ENCODE data around the gene PTPN6.
A peak's percentile ranks its signal among the peaks of the same experiment; 100 is the strongest.
"Not testable (repeated sequence)": the region's sequence is repeated elsewhere in the genome, so short reads cannot be mapped to it uniquely, and the experiment has no call there.

The PTPN6 gene

GRCh38 chr12:6950811-6951540 is at the start of gene PTPN6:
PTPN6 (plus strand) TSS chr12:6951356; CDS start chr12:6951513, 157 bp downstream.
- DNase-seq (ENCODE audit: low spot score), result no peak

DNA sequence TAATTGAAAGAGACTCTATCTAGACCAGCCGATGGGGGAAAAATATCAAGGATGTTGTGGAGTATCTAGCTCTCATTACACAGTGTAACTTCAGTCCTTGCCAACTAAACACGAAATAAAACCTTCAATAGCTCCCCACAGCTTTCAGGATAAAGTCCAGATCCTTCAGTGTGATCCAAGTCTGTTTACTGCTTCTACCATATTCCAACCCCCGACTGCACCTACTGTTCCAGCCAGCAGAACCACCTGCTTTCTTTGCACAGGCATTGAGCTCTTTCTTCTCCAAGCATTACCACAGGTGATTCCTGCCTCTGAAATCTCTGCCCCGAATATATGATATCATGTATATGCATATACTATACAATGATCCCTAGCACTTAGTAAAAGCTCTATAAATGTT is 48.7 kb upstream of the PTPN6 start:
- no peak for DNase-seq (ENCODE audit: low spot score)

DNA sequence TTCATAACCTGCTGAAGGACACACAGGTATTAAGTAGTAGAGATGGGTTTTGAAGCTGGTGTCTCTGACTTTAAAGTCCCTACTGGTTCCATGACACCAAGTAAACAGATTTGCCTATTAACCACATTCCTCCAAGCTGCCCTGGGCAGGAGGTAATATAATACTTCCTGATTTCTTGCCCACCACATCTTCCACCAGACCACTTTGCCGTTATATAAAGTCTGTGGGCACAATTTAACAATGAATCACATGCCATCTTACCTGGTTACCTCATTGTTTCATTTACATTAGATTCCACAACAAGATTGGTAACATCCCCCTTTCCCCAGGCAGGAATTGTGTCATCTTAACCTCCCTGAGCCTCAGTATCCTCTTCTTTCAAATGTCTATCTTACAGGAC is 47.4 kb upstream of the PTPN6 start:
- DNase-seq (ENCODE audit: low spot score), result no peak

DNA sequence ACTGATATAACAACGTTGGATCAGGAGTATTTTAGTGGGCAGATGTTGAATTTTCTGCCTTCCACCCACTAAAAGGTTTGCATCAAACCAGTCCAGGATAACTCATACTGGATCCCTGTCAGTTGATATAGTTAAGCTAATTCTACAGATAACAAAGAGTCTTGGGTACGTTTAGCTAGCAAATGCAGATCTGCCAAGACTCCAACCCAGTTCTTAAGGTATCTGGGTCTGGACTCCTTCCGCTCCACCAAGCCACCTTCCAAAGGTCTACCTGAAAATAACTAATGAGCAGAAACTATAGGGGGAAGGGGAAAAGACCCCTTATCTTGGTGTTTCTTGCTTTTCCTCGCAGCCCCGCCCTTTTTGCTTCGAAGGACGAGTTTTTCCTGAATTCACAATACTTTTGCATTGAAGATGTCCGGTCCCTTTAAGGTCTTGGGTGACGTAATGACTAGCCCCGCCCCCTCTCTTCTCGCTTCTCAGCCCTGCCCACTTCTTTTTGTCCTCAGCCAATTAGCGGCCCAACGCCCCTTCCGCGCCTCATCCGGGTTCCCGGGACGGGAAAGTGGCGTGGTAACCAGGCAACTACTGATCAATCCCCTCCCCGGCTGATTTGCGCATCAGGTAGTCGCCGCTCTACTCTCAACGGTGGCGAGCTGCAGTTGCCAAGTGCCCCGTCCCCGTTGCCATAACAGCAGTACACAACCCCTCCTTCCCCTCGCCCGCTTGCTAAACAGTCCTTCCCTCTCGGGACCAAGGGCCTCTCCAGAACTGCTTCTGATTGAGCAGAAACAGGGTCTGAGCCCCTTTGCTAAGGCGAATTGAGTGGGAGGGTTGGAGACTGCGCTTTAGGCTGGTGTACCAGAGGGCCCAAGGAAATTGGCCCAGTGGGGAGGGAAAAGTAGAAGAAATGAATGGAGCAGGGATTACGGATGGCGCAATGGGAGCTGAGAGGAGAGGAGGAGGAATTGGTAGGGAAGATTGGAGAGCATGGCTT is 46.6 kb upstream of the PTPN6 start, which contains the start of gene LRRC23:
Gene LRRC23 (plus strand): TSS at position 543 of the 997 bp plus-strand sequence. CDS start 812 bp downstream, outside the sequence.
- peak; percentile 96 for DNase-seq (ENCODE audit: low spot score)

GRCh38 chr12:6905414-6906040 is 45.6 kb upstream of the PTPN6 start:
- DNase-seq (ENCODE audit: low spot score), result no peak

- DNase-seq (ENCODE audit: low spot score), result not testable (repeated sequence)
These were observed 43.0 kb upstream of the PTPN6 start for GRCh38 chr12:6908141-6908540.

- no peak for DNase-seq (ENCODE audit: low spot score)
These were observed 41.6 kb upstream of the PTPN6 start for GRCh38 chr12:6909421-6910145.

- DNase-seq (ENCODE audit: low spot score), result no peak
These were observed 38.8 kb upstream of the PTPN6 start for GRCh38 chr12:6912164-6912935.

GRCh38 chr12:6914246-6914946 is 36.8 kb upstream of the PTPN6 start, which contains the start of gene ENO2:
ENO2 (plus strand) TSS chr12:6914580; CDS start chr12:6915833, 1,253 bp downstream.
- peak; percentile 92 for DNase-seq (ENCODE audit: low spot score)

GRCh38 chr12:6914947-6915788 is 36.0 kb upstream of the PTPN6 start:
- no peak for DNase-seq (ENCODE audit: low spot score)

DNA sequence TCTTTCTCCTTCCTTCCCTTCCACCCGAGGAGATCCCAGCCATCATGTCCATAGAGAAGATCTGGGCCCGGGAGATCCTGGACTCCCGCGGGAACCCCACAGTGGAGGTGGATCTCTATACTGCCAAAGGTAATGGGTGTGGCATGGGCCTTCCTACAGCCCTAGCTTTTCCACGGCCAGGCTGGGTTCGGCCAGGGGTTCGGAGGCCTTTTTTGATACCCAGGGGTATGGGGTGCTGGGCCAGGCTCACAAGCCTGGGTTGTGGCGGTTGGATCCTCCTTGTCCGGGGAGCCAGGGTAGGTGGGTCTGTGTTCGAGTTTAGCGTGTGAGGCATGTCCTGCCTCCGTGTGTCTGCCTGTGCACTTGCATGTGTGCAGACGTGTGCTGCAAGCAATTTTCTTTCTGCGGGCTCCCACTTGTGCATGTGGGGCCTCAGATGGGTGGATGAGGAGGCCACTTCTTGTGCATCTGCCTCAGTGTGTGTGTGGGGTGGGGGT is 35.3 kb upstream of the PTPN6 start:
- DNase-seq (ENCODE audit: low spot score), result no peak

GRCh38 chr12:6916426-6917200 is 34.5 kb upstream of the PTPN6 start:
- no peak for DNase-seq (ENCODE audit: low spot score)

- no peak for DNase-seq (ENCODE audit: low spot score)
These were observed 33.5 kb upstream of the PTPN6 start for GRCh38 chr12:6917491-6918231.

GRCh38 chr12:6919588-6919987 is 31.6 kb upstream of the PTPN6 start:
- DNase-seq (ENCODE audit: low spot score), result no peak

DNA sequence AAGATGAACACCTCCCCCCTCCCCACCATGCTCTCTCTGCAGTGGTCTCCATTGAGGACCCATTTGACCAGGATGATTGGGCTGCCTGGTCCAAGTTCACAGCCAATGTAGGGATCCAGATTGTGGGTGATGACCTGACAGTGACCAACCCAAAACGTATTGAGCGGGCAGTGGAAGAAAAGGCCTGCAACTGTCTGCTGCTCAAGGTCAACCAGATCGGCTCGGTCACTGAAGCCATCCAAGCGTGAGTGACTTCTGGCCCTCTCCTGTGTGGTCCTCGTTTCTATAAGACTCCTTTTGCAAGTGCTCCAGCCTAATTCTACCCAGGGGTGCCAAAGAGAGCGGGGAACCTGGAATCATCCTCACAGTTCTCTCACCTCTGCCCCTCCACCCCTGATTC is 29.6 kb upstream of the PTPN6 start:
- DNase-seq (ENCODE audit: low spot score), result no peak

- DNase-seq (ENCODE audit: low spot score), result no peak
These were observed 28.9 kb upstream of the PTPN6 start for GRCh38 chr12:6921996-6922946.

All from AG20443 (cell line).